Mammary epithelial cell (primary cell): Measurements from ENCODE around the gene TUBA3E.
"Not testable (repeated sequence)": the region's sequence is repeated elsewhere in the genome, so short reads cannot be mapped to it uniquely, and the experiment has no call there.

Experiments
- CTCF ChIP-seq, 2 donors: IDR thresholded peaks in 1 of 2; conservative IDR thresholded peaks in 1 of 2; 2 replicates each; pipeline ENCODE4 v1.5.1; 2011 to 2012; ENCODE audit warnings: inconsistent platforms in 2 of 2, low read length in 2 of 2, mild to moderate bottlenecking in 2 of 2, control low read depth in 1 of 2, low read depth in 1 of 2; ENCODE audit not compliant: insufficient read depth in 1 of 2; ENCODE audit errors: extremely low read depth in 1 of 2
- EZH2 ChIP-seq: IDR thresholded peaks from 2 replicates; pipeline ENCODE4 v1.6.1; 2012; ENCODE audit warnings: low read length, inconsistent platforms, borderline replicate concordance

DNA sequence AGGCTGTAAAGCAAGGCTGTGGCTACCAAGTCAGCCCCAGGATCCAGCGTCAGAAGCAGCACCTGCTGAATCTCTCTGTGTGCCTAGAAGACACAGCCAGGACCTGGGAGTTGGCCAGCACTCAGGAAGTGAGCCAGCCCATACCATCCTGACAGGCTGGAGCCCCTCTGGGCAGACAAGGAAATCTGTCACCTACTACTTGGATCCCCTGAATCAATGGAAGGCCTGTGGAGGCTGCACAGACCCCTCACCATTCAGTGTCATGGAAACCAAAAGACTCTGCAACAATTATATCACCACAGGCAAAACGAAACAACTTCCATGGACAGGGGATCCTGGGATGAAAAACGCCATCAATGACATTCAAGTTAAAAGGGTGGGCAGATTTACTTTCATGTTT is 31.6 kb downstream of the TUBA3E start:
- not testable (repeated sequence) for TF ChIP-seq CTCF (conservative IDR thresholded peaks at IDR 0.05 in 1 of 2, IDR thresholded peaks at IDR 0.05 in 1 of 2; ENCODE audit: extremely low read depth in 1 of 2, insufficient read depth in 1 of 2, low read depth in 1 of 2, low read length in 2 of 2); EZH2
